K562 treated with DMSO at 1 percent for 24 hours (cell line): ENCODE results near the gene C2orf74. TPM values are rescaled to one million over a fixed set of nuclear protein-coding genes. Genes with fewer than 3 reads are reported as not detected.

Source experiments
- total RNA-seq: library from RNA; unstranded; fragments of 300-600 nt; gene quantifications from 2 replicates; pipeline ENCODE4 v1.2.3, GENCODE V29; 2022; ENCODE audit warnings: low read depth; ENCODE audit not compliant: insufficient read depth

Gene C2orf74
- not detected in 2 replicates for total RNA-seq

GRCh38 chr2:61161888-61162287, at the start of gene C2orf74:
TSS of gene C2orf74 (plus strand) at chr2:61162188. CDS start at chr2:61162515, 327 bp downstream.

Other genes with a start within 250 kb of the C2orf74 start
- 7.1 and 9.2 TPM in 2 replicates for gene PEX13, start 144.5 kb upstream of the C2orf74 start, total RNA-seq
- gene PUS10, start 143.9 kb upstream of the C2orf74 start, total RNA-seq: 2.7 and 5.1 TPM in 2 replicates
- gene SANBR, start 96.3 kb upstream of the C2orf74 start, total RNA-seq: 4.9 and 5.8 TPM in 2 replicates